ENCODE results near the gene ARHGAP21. TPM values are rescaled to one million over a fixed set of nuclear protein-coding genes. Genes with fewer than 3 reads are reported as not detected.

The ARHGAP21 gene
- total and polyA plus RNA-seq, 12 donors = 23.0 to 52.3 (median 39.9) TPM

DNA sequence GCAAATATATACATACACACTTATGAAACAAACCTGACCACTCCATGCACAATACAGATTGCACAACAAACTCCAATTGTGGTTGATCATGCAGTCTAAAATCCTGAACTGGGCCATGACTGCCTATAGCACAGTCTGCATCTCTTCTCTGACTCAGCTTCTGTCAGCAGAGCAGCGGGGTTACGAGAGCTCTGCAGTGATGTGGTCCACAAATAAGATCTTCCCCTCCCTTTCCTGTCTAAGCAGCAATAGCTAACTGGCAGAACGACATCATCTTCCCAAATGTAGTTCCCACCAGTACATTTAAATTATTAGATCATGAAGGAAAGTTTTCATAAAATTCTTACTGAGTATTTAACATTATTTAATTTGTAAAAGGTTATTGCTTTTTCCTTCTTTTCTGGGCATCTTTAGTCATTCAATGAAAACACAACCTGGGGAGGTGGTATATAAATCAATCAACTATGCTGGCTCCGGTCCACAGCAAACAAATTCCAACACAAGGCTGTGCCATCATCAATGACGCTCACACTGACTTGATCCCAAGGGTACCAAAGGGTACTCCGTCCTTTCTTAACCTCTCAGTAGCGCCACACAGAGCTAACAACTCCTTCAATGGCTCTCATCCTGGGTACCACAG lies 17.1 kb downstream of the ARHGAP21 start:
- H3K4me3 ChIP-seq = no peak overlapping the region
- no peaks in the 10 kb centered on the region for H3K9me3 ChIP-seq
- intact Hi-C loops (cut with DNase I) = loop anchor here in 1 of 10 donors (5.0 kb wide), 1 partner anchor 34 kb away; no protein-coding TSS in a partner anchor
- peak in 7 of 8 donors; percentile 69 to 97 (median 83) for ATAC-seq
- peaks cover 9 to 91% (median 62%) of the 10 kb centered on the region in 9 donors for H3K4me1 ChIP-seq
- H3K36me3 ChIP-seq = no peaks in the 10 kb centered on the region
- DNase-seq = peak in 1 of 2 donors; percentile 22
- peak overlapping the region in 1 of 10 donors; percentile 41 for H3K27ac ChIP-seq
- TF ChIP-seq, protein P1, sequence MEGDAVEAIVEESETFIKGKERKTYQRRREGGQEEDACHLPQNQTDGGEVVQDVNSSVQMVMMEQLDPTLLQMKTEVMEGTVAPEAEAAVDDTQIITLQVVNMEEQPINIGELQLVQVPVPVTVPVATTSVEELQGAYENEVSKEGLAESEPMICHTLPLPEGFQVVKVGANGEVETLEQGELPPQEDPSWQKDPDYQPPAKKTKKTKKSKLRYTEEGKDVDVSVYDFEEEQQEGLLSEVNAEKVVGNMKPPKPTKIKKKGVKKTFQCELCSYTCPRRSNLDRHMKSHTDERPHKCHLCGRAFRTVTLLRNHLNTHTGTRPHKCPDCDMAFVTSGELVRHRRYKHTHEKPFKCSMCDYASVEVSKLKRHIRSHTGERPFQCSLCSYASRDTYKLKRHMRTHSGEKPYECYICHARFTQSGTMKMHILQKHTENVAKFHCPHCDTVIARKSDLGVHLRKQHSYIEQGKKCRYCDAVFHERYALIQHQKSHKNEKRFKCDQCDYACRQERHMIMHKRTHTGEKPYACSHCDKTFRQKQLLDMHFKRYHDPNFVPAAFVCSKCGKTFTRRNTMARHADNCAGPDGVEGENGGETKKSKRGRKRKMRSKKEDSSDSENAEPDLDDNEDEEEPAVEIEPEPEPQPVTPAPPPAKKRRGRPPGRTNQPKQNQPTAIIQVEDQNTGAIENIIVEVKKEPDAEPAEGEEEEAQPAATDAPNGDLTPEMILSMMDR (IDR thresholded peaks at IDR 0.05) = no peak
- H3K27me3 ChIP-seq = no peaks in the 10 kb centered on the region
- 37 to 45% methylated on average over 7 of the region's 7 CpGs for WGBS, 2 donors

- DNase-seq (no peak), ATAC-seq (peak in 1 of 8 donors; percentile 32)
- Histone ChIP-seq H3K9me3 (no peaks in the 10 kb centered on the region), H3K4me3 (no peak overlapping the region), H3K36me3 (no peaks in the 10 kb centered on the region), H3K27me3 (no peaks in the 10 kb centered on the region), H3K27ac (no peak overlapping the region), H3K4me1 (peaks cover 10 to 92% (median 60%) of the 10 kb centered on the region in 9 donors)
- TF ChIP-seq, protein P1 (IDR thresholded peaks at IDR 0.05) = no peak
- 89% methylated on average over 5 of the region's 5 CpGs for WGBS, 2 donors
- intact Hi-C loops (cut with DNase I) = no loop called here
Observed at GRCh38 chr10:24703700-24704099, 20.0 kb downstream of the ARHGAP21 start.

GRCh38 chr10:24701447-24701846 lies 22.2 kb downstream of the ARHGAP21 start:
- WGBS, 2 donors = 87 to 91% methylated on average over 3 of the region's 3 CpGs

DNA sequence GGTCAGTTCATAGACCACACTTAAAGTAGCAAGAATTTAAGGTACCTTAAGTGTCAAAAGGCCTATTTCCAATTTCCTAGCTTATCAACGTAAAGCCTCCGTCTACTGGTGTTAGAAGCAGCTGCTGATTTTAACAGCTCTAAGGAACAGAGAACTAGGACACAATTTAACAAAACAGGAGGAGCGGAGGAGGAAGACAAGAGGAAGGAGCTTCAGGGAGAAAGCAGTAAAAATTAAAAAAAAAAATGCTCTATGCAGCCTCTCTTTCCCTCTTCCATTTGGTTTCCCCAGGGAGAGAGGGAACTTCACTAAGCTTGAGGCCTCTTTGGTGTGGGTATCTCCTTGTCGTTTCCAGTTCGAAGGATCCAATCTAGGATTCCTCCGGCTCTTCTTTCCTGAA lies 22.7 kb downstream of the ARHGAP21 start:
- peak overlapping the region in 1 of 10 donors; percentile 28 for H3K27ac ChIP-seq
- ATAC-seq (peak in 1 of 8 donors; percentile 14), DNase-seq (no peak)
- no peaks in the 10 kb centered on the region for H3K27me3 ChIP-seq
- no peak overlapping the region for H3K4me3 ChIP-seq
- intact Hi-C loops (cut with DNase I) = no loop called here
- H3K36me3 ChIP-seq = no peaks in the 10 kb centered on the region
- H3K4me1 ChIP-seq = peaks cover 6 to 93% (median 64%) of the 10 kb centered on the region in 9 donors
- WGBS, 2 donors = 63 to 71% methylated on average over 6 of the region's 6 CpGs
- TF ChIP-seq, protein P1 (IDR thresholded peaks at IDR 0.05) = no peak
- no peaks in the 10 kb centered on the region for H3K9me3 ChIP-seq

More at GRCh38 chr10:24701447-24701846, 22.2 kb downstream of the ARHGAP21 start:
- intact Hi-C loops (cut with DNase I) = no loop called here
- ATAC-seq (peak in 1 of 8 donors; percentile 23), DNase-seq (no peak)
- no peaks in the 10 kb centered on the region for H3K36me3 ChIP-seq
- no peaks in the 10 kb centered on the region for H3K9me3 ChIP-seq
- peak overlapping the region in 1 of 10 donors; percentile 20 for H3K27ac ChIP-seq
- H3K4me3 ChIP-seq = no peak overlapping the region
- peaks cover 6 to 93% (median 64%) of the 10 kb centered on the region in 9 donors for H3K4me1 ChIP-seq
- H3K27me3 ChIP-seq = no peaks in the 10 kb centered on the region
- TF ChIP-seq, protein P1 (IDR thresholded peaks at IDR 0.05) = no peak
